HG03558 (cell line): ENCODE measurements around the gene MRPS16.
"Not testable (repeated sequence)": the region's sequence is repeated elsewhere in the genome, so short reads cannot be mapped to it uniquely, and the experiment has no call there.

Experiments
- ATAC-seq: cut with Tn5 transposase; IDR thresholded peaks from one replicate; pipeline ENCODE4 v1.9.1; 2021; ENCODE audit warnings: moderate number of reproducible peaks; ENCODE audit not compliant: unreplicated experiment; ENCODE audit errors: extremely low read depth

The MRPS16 gene

GRCh38 chr10:73252445-73253224 is at the start of gene MRPS16:
Gene MRPS16, minus strand, starts transcription at chr10:73252644. Its CDS starts 162 bp downstream, at chr10:73252482.
- no peak for ATAC-seq

GRCh38 chr10:73296946-73297345 is 44.5 kb upstream of the MRPS16 start:
- ATAC-seq = no peak

- ATAC-seq = no peak
Observed at GRCh38 chr10:73293461-73293860, 41.0 kb upstream of the MRPS16 start.

GRCh38 chr10:73289958-73290357 is 37.5 kb upstream of the MRPS16 start:
- ATAC-seq = no peak

- ATAC-seq = no peak
Observed at GRCh38 chr10:73287441-73287840, 35.0 kb upstream of the MRPS16 start.

GRCh38 chr10:73281097-73281496 is 28.7 kb upstream of the MRPS16 start:
- ATAC-seq = no peak

GRCh38 chr10:73264423-73264822 is 12.0 kb upstream of the MRPS16 start:
- no peak for ATAC-seq

GRCh38 chr10:73263693-73264347 is 11.4 kb upstream of the MRPS16 start:
- no peak for ATAC-seq

- no peak for ATAC-seq
Observed at GRCh38 chr10:73262880-73263555, 10.6 kb upstream of the MRPS16 start.

GRCh38 chr10:73262105-73262730 is 9.8 kb upstream of the MRPS16 start:
- ATAC-seq = no peak

- ATAC-seq = no peak
Observed at GRCh38 chr10:73261362-73261995, 9.0 kb upstream of the MRPS16 start.

- ATAC-seq = not testable (repeated sequence)
Observed at GRCh38 chr10:73258612-73259011, 6.2 kb upstream of the MRPS16 start.

GRCh38 chr10:73253225-73253555 is 746 bp upstream of the MRPS16 start:
- no peak for ATAC-seq

- ATAC-seq = no peak
Observed at GRCh38 chr10:73251683-73252444, 580 bp downstream of the MRPS16 start.

- no peak for ATAC-seq
Observed at GRCh38 chr10:73248259-73248724, 4.2 kb downstream of the MRPS16 start.

- ATAC-seq = no peak
Observed at GRCh38 chr10:73247509-73248258, 4.8 kb downstream of the MRPS16 start.

- ATAC-seq = peak; percentile 55
Observed at GRCh38 chr10:73246646-73247508, 5.6 kb downstream of the MRPS16 start, which contains the start of gene DNAJC9. Gene DNAJC9, minus strand, starts transcription at chr10:73247255. Its CDS starts 66 bp downstream, at chr10:73247189.

- no peak for ATAC-seq
Observed at GRCh38 chr10:73246322-73246645, 6.2 kb downstream of the MRPS16 start.
